Measurements from ENCODE around the gene NUP210.
A peak's percentile ranks its signal among the peaks of the same experiment; 100 is the strongest.
"Not testable (repeated sequence)": the region's sequence is repeated elsewhere in the genome, so short reads cannot be mapped to it uniquely, and the experiment has no call there.

Gene NUP210
- total RNA-seq, result 232 to 370 reads per million in 2 experiments

- peak; percentile 19 for DNase-seq (ENCODE audit: low read depth)
Measured at GRCh38 chr3:13420045-13420830, at the start of gene NUP210. NUP210 (minus strand) TSS chr3:13420322; CDS start chr3:13420226, 96 bp downstream.

- DNase-seq (ENCODE audit: low read depth), result no peak
Measured at GRCh38 chr3:13466781-13467180, 46.7 kb upstream of the NUP210 start.

GRCh38 chr3:13465236-13465873 is 45.2 kb upstream of the NUP210 start:
- DNase-seq (ENCODE audit: low read depth), result no peak

GRCh38 chr3:13463618-13464400 is 43.7 kb upstream of the NUP210 start:
- DNase-seq (ENCODE audit: low read depth), result no peak

- no peak for DNase-seq (ENCODE audit: low read depth)
Measured at GRCh38 chr3:13462822-13463221, 42.7 kb upstream of the NUP210 start.

GRCh38 chr3:13462125-13462629 is 42.1 kb upstream of the NUP210 start:
- DNase-seq (ENCODE audit: low read depth), result no peak

- peak; percentile 73 for DNase-seq (ENCODE audit: low read depth)
Measured at GRCh38 chr3:13461169-13462124, 41.3 kb upstream of the NUP210 start.

- DNase-seq (ENCODE audit: low read depth), result no peak
Measured at GRCh38 chr3:13460341-13460736, 40.2 kb upstream of the NUP210 start.

GRCh38 chr3:13459605-13460340 is 39.7 kb upstream of the NUP210 start:
- DNase-seq (ENCODE audit: low read depth), result no peak

- DNase-seq (ENCODE audit: low read depth), result no peak
Measured at GRCh38 chr3:13457593-13457992, 37.5 kb upstream of the NUP210 start.

GRCh38 chr3:13455644-13456043 is 35.5 kb upstream of the NUP210 start:
- DNase-seq (ENCODE audit: low read depth), result no peak

- DNase-seq (ENCODE audit: low read depth), result peak; percentile 22
Measured at GRCh38 chr3:13452490-13453335, 32.6 kb upstream of the NUP210 start.

GRCh38 chr3:13451301-13451673 is 31.2 kb upstream of the NUP210 start:
- DNase-seq (ENCODE audit: low read depth), result peak; percentile 14

GRCh38 chr3:13442882-13443281 is 22.8 kb upstream of the NUP210 start:
- DNase-seq (ENCODE audit: low read depth), result not testable (repeated sequence)

- no peak for DNase-seq (ENCODE audit: low read depth)
Measured at GRCh38 chr3:13440204-13440817, 20.2 kb upstream of the NUP210 start.

GRCh38 chr3:13436213-13436612 is 16.1 kb upstream of the NUP210 start:
- not testable (repeated sequence) for DNase-seq (ENCODE audit: low read depth)

GRCh38 chr3:13433912-13434311 is 13.8 kb upstream of the NUP210 start:
- no peak for DNase-seq (ENCODE audit: low read depth)

GRCh38 chr3:13432093-13432492 is 12.0 kb upstream of the NUP210 start:
- DNase-seq (ENCODE audit: low read depth), result no peak

- DNase-seq (ENCODE audit: low read depth), result not testable (repeated sequence)
Measured at GRCh38 chr3:13430411-13430875, 10.3 kb upstream of the NUP210 start.

Measured in T follicular helper cell (primary cell).